CD4-positive, alpha-beta T cell treated with Interleukin-15 for 4 hours (primary cell): Measurements from ENCODE around the gene OR8K5.
"Not testable (repeated sequence)": the region's sequence is repeated elsewhere in the genome, so short reads cannot be mapped to it uniquely, and the experiment has no call there.

Experiments used
- DNase-seq: peaks from one replicate; pipeline ENCODE4 v3.0.0-alpha.2; 2020; ENCODE audit warnings: low spot score

OR8K5 gene, protein sequence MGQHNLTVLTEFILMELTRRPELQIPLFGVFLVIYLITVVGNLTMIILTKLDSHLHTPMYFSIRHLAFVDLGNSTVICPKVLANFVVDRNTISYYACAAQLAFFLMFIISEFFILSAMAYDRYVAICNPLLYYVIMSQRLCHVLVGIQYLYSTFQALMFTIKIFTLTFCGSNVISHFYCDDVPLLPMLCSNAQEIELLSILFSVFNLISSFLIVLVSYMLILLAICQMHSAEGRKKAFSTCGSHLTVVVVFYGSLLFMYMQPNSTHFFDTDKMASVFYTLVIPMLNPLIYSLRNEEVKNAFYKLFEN

GRCh38 chr11:56160217-56160616 is at the start of gene OR8K5:
Gene OR8K5 (minus strand): TSS chr11:56160317. CDS start chr11:56160317, 0 bp downstream.
- DNase-seq, result no peak

DNA sequence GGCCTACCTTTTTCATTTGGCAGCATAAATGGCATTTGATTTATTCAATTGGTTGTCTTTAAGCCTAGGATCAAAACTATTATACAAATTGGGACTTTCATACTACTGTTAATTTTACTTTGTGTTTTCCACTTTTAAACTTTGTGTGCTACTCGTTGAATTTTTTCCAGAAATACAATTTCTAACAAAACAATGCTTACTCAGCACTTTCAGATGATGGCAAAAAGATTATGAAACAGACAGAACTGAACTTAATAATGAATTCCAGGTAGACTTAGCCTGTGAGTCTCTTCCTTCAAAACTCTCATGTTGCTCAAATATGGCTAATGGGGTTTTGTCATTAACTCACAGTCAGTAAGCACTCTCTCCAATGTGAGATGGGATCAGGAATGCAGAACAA is 47.7 kb upstream of the OR8K5 start:
- no peak for DNase-seq

- DNase-seq, result no peak
Observed at GRCh38 chr11:56197367-56197766, 37.2 kb upstream of the OR8K5 start.

- DNase-seq, result no peak
Observed at GRCh38 chr11:56196705-56197104, 36.6 kb upstream of the OR8K5 start.

DNA sequence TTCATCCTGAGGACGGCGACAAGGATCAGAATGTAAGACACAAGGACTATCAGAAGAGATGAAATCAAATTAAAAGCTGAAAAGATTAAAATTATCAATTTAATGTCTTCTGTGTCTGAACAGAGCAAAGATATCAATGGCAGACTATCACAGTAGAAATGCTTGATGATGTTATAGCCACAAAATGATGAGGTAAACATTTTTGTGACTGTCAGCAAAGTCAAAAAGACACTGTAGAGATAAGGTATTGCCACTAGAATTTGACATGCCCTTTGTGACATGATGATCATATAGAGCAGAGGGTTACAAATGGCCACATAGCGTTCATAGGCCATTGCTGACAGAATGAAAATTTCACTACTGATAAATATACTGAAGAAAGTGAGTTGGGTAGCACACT is 28.5 kb upstream of the OR8K5 start:
- DNase-seq, result no peak

DNA sequence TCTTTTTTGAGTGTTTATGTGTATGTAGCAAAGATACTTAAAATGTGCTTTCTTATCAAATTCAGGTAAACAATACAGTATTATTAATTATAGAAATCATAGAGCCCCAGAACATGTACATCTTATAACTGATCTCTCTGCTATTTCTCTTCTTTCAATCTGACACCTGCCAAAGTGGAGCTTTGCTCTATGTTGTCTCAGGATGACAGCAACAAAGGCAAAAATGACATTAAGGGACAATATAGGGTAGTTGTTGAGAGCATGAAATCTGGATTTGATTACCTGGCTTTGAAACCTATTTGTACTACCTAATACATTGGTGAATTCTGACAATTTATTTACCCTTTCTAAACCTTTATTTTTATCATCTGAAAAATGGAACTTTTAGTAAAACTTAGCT is 23.3 kb upstream of the OR8K5 start:
- no peak for DNase-seq

- DNase-seq, result no peak
Observed at GRCh38 chr11:56176318-56176717, 16.2 kb upstream of the OR8K5 start, which contains the start of gene OR5J2. Gene OR5J2 (plus strand): TSS chr11:56176618. CDS start chr11:56176618, 0 bp downstream.

DNA sequence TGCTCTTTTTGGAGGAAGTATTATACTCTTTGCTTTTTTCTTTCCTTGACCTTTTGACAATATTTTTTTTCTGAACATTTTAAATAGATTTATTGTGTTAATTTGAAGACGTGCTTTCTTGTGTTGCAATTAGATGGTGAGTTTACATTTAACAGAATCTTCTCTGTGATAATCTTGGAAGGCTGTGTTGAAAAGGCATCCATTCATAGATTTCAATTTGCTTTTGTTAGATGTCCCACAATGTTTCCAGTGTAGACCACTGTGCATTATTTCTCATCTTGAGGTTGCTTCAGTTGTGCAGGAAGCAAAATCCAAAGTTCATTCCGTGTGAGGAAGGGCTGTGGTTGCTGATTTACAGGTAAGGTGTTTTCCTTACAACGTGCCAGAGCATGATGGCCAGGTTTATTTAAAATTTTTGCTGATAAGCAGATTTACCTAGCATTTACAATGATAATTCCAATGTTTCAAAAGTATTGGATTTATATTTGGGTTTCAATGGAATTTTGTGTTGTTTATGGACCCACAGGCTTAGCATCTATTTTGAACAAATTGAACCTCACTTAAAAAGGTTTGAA is 12.2 kb upstream of the OR8K5 start:
- no peak for DNase-seq

- DNase-seq, result no peak
Observed at GRCh38 chr11:56163804-56164203, 3.7 kb upstream of the OR8K5 start.

DNA sequence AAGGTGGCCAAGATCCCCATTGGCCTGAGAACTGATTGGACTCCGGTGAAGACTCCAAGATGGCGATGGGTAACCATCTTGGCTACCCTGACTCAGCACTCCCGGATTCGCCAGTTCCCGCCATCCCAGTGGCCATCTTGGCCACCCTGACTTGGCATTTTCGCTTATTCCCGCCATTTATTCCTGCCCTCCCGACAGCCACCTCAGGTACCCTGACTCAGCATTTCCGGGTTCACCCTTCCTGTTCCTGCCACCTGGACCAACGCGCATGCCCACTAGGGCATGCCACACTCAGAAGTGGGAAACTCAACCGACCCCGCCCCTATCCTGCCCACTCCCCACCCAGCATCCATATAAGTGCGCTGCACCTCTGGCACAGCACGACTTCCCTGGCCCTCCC is 7.8 kb downstream of the OR8K5 start:
- no peak for DNase-seq

GRCh38 chr11:56151376-56151775 is 8.7 kb downstream of the OR8K5 start:
- no peak for DNase-seq

DNA sequence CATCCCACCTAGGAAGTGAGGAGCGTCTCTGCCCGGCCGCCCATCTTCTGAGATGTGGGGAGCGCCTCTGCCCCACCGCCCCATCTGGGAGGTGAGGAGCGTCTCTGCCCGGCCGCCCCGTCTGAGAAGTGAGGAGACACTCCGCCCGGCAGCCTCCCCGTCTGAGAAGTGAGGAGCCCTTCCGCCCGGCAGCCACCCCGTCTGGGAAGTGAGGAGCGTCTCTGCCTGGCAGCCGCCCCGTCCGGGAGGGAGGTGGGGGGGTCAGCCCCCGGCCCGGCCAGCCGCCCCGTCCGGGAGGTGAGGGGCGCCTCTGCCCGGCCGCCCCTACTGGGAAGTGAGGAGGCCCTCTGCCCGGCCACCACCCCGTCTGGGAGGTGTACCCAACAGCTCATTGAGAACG is 16.4 kb downstream of the OR8K5 start:
- not testable (repeated sequence) for DNase-seq

GRCh38 chr11:56140151-56140661 is 19.9 kb downstream of the OR8K5 start, which contains the start of gene OR8J3:
Gene OR8J3 (minus strand): TSS chr11:56140201. CDS start chr11:56137718, 2,483 bp downstream.
- no peak for DNase-seq

DNA sequence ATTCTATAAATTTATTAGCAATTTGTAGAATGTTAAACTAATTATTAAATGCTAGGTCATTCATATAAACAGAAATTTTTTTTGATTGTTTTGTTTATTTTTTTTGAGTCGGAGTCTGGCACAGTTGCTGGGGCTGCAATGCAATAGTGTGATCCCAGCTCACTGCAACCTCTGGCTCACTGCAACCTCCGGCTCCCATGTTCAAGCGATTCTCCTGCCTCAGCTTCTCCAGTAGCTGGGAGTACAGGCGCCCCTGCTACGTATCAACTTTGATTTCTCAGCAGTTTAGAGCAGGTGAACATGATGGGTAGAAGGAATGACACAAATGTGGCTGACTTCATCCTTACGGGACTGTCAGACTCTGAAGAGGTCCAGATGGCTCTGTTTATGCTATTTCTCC is 38.0 kb downstream of the OR8K5 start, which contains the start of gene OR8H3:
TSS of gene OR8H3 (plus strand) at position 301 of the 400 bp plus-strand sequence. CDS start at position 301, 0 bp downstream.
- no peak for DNase-seq
